NOMO-1 (cell line): ENCODE data around the gene KRT4.

Experiments
- DNase-seq, 2 experiments: peaks; one replicate each; lab custom pipeline; 2025; ENCODE audit not compliant: unreplicated experiment in 2 of 2; lab: John Stamatoyannopoulos, UW

The KRT4 gene

DNA sequence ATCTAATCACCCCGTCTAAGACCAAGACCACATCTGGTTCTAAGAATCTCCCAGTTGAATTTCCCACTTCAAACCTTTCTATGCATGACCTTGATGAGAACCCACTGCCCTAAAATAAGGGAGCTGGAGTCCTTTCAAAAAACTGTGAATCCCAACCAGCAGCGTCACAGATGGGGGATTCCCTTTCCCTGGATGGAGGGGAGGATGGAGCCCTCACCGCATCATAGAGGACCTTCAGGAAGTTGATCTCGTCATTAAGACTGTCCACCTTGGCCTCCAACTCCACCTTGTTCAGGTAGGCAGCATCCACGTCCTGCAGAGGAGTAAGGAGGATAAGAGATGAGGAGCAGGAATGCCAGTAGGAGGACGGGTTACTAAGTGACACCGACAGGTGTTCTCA, 4.8 kb downstream of the KRT4 start:
- DNase-seq: no peak

- no peak for DNase-seq
These were observed 5.2 kb downstream of the KRT4 start for GRCh38 chr12:52808573-52809160.

DNA sequence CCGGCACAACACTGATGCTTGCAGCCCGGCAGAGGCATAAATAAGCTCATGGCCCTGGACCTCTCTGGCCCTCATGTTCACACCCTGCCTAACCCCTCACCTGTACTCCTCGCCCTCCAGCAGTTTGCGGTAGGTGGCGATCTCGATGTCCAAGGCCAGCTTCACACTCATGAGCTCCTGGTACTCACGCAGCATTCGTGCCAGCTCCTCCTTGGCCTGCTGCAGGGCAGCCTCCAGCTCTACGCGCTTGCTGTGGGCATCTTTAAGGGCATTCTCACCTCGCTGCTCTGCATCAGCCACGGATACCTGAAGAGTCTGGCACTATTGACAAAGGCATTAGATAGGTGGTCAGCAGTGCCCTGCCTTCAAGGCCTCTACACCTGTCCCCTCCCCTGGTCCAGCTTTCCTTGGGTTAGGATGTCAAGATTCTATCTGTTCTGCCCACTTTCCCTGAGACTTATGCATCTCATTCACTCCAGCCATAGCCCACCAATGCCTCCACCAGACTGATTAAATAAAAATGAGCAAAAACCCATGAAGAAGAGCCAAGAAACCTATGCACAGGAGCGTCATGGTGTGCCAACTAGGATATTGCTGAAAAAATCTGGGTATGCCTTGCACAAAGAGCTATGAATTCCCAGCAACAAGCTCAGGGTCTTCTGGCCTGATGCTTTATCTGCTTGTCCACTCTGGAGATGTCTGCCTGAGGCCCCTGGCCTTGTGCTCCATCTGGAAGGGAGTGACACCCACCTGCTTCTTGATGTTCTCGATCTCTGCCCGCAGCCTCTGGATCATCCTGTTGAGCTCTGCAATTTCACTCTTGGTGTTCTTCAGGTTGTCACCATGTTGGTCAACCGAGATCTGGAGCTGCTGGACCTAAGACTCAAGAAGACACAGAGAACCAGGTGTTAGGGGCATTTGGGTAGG, 6.1 kb downstream of the KRT4 start:
- no peak for DNase-seq

- no peak for DNase-seq
These were observed 6.9 kb downstream of the KRT4 start for GRCh38 chr12:52806821-52807543.

- DNase-seq: no peak
These were observed 7.6 kb downstream of the KRT4 start for GRCh38 chr12:52806169-52806811.

- DNase-seq: no peak
These were observed 8.2 kb downstream of the KRT4 start for GRCh38 chr12:52805739-52806138.

DNA sequence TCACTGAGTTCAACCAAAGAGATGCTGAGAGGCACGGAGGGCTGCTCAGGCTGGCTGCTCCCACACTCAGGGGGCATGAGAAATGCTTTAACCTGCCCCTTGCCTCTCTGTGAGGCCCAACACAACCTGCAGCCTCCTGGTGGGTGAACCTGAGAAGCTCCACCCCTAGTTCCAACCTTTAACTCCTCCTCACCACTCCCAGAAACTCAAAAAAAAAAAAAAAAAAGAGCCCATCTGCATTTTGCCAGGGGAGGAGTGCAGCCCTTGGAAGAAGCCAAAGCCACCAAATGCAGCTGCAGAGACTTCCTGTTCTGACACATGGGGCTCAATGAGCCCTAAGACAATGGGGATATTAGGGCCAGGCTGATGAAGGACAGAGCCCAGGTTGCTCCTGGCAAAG, 8.9 kb downstream of the KRT4 start:
- DNase-seq: no peak

DNA sequence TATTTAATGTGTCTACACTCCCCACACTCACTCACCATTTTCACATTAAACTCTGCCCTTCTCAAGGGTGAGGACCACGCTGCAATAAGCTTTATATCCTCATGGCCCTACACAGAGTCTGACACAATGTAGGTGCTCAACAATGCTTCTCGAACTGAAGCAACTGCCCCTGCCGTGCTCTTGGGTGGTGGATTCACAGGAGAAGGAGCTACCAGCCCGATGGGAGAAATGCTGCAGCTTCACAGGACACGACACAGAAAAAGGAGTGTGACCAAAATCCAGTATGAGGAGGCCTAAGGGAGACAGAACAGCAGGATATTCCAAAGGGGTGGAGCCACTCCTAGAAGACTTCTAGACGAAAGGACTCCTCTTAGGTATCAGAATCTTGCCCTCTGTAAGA, 11.5 kb downstream of the KRT4 start:
- no peak for DNase-seq

GRCh38 chr12:52801773-52802172, 12.1 kb downstream of the KRT4 start:
- no peak for DNase-seq

DNA sequence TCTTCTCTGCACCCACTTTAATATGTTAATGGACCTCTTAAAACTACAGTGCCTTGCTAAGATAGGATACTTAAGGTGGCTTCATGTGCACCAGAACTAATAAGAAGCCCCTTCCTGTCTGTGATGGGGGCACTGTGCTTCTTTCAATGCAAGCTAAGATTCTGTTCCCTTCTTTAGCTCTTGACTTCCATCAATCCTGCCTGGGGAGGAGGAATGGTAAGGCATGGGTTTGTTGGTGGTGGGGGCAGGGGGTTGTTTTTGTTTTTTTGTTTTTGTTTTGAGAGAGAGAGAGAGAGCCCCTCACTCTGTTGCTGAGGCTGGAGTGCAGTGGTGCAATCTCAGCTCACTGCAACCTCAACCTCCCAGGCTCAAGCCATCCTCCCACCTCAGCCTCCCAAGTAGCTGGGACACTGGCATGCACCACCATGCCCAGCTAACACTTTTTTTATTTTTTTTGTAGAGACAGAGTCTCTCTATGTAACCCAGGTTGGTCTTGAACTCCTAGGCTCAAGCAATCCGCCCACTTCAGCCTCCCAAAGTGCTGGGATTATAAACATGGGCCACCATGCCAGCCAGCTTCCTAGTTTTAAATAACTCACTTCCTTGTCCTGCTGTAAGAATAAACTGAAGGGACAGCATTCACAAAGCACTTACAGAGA, 13.5 kb downstream of the KRT4 start:
- no peak for DNase-seq

- no peak for DNase-seq
These were observed 14.3 kb downstream of the KRT4 start for GRCh38 chr12:52799505-52800211.

- DNase-seq: no peak
These were observed 15.0 kb downstream of the KRT4 start for GRCh38 chr12:52798671-52799504.

- DNase-seq: no peak
These were observed 15.8 kb downstream of the KRT4 start for GRCh38 chr12:52798003-52798670.

DNA sequence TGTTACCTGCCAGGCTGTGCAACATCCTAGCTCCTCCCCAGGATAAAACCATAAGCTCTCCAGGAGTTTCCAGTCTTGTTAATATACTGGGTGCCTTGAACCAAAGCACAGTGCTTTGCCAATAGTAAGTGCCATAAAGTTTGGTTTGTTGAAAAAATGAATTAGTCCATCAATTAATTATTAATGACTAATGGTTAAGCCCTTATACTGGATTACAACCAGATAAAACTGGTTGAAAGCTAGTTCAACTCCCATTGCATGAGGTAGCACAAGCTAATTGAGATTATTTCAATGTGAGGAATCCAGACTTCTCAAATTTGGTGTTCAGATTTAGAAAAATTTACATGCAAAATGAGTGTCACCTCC, 16.4 kb downstream of the KRT4 start:
- no peak for DNase-seq

- DNase-seq: no peak
These were observed 16.9 kb downstream of the KRT4 start for GRCh38 chr12:52796839-52797528.

DNA sequence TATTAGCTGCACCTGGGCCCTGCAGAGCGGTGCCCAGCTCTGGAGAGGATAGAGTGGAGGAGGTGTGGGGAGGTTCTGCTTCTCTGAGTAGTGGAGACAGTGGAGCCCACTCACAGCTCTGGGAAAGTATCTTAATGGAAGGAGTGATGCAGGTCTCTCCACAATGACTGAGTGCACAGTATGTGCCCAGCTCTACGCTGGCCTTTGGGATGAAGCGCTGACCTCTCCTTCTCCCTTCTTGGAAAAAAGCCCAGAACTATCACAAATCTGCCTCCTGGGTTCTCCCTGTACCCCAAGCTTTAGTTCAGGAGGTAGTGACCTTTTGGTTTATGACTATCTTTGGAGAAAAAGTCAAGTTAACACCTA, 17.5 kb downstream of the KRT4 start:
- no peak for DNase-seq

GRCh38 chr12:52795694-52796428, 18.1 kb downstream of the KRT4 start, which contains the start of gene KRT3:
TSS of gene KRT3 (minus strand) at chr12:52796117. CDS start at chr12:52796042, 75 bp downstream.
- no peak for DNase-seq
